Tibial artery (tissue), 4 donors: ENCODE results near the gene CR1L.
"Not testable (repeated sequence)": the region's sequence is repeated elsewhere in the genome, so short reads cannot be mapped to it uniquely, and the experiment has no call there.

ENCODE experiments used
- DNase-seq, 2 donors: peaks; one replicate each; pipeline ENCODE4 v3.0.0-alpha.2; 2019
- H3K27ac ChIP-seq, 2 donors: fragments of 200-600 bp; sonication (generic) in 1 of 2; 1 replicate in 1 of 2; 2 replicates in 1 of 2; pipeline ENCODE4 v1.5.1; 2018 to 2019; ENCODE audit warnings: mild to moderate bottlenecking in 1 of 2
- H3K27me3 ChIP-seq, 2 donors: fragments of 200-600 bp; sonication (generic) in 1 of 2; one replicate each; pipeline versions ENCODE4 v1.5.1 to v1.6.0; 2016 to 2019
- H3K36me3 ChIP-seq, 3 donors: fragments of 200-600 bp; sonication (generic) in 2 of 3; one replicate each; pipeline ENCODE4 v1.5.1; 2016 to 2019; ENCODE audit warnings: mild to moderate bottlenecking in 2 of 3
- H3K4me1 ChIP-seq, 4 donors: fragments of 200-600 bp; sonication (generic) in 2 of 4; 1 replicate in 3 of 4; 2 replicates in 1 of 4; pipeline ENCODE4 v1.5.1; 2016 to 2019
- H3K4me3 ChIP-seq, 2 donors: fragments of 200-600 bp; sonication (generic) in 1 of 2; 1 replicate in 1 of 2; 2 replicates in 1 of 2; pipeline ENCODE4 v1.5.1; 2018 to 2019; ENCODE audit warnings: mild to moderate bottlenecking in 2 of 2
- H3K9me3 ChIP-seq, 3 donors: fragments of 200-600 bp; sonication (generic) in 1 of 3; one replicate each; pipeline ENCODE4 v1.5.1; 2016 to 2019
- intact Hi-C: fragments of 100-400 bp; cut with DNase I; formaldehyde crosslinking; loops from one replicate; pipeline ENCODE4 v1.15.0; 2023; ENCODE audit warnings: low total_unique reads
- TF ChIP-seq, protein P1 (sequence below), 2 experiments: fragments of 200-600 bp in 1 of 2; fragments of 450-650 bp in 1 of 2; IDR thresholded peaks; one replicate each; pipeline ENCODE4 v1.5.1; 2017 to 2019; ENCODE audit warnings: antibody characterized with exemption in 2 of 2, mild to moderate bottlenecking in 1 of 2, moderate library complexity in 1 of 2

CR1L gene

DNA sequence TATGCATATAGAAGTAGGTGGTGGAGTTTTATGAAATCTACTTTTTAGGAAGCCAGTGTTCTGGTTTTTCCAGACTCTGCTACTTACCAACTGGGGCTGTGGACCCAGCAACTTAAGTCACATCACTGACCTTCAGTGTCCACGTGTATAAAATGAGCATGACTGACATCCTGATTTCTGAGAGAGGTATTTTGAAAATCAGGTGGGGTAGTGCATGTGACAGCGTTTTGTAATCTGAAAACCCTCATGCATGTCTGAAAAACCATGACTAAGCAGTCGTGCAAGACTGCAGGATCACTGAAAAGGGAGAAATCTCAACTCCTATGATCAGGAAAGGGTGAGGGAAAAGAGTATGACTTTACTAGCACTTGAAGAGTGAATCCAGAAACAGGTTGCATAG lies 26.1 kb downstream of the CR1L start:
- Histone ChIP-seq H3K36me3 (no peaks in the 10 kb centered on the region), H3K27me3 (peaks cover 0 to 39% of the 10 kb centered on the region in 2 donors), H3K4me3 (no peak overlapping the region), H3K27ac (no peak overlapping the region), H3K4me1 (peaks cover 0 to 8% (median 4%) of the 10 kb centered on the region in 4 donors), H3K9me3 (peaks cover 0 to 4% (median 0%) of the 10 kb centered on the region in 3 donors)
- intact Hi-C loops: no loop called here
- DNase-seq: no peak
- TF ChIP-seq, protein P1, sequence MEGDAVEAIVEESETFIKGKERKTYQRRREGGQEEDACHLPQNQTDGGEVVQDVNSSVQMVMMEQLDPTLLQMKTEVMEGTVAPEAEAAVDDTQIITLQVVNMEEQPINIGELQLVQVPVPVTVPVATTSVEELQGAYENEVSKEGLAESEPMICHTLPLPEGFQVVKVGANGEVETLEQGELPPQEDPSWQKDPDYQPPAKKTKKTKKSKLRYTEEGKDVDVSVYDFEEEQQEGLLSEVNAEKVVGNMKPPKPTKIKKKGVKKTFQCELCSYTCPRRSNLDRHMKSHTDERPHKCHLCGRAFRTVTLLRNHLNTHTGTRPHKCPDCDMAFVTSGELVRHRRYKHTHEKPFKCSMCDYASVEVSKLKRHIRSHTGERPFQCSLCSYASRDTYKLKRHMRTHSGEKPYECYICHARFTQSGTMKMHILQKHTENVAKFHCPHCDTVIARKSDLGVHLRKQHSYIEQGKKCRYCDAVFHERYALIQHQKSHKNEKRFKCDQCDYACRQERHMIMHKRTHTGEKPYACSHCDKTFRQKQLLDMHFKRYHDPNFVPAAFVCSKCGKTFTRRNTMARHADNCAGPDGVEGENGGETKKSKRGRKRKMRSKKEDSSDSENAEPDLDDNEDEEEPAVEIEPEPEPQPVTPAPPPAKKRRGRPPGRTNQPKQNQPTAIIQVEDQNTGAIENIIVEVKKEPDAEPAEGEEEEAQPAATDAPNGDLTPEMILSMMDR (IDR thresholded peaks at IDR 0.05): no peak

DNA sequence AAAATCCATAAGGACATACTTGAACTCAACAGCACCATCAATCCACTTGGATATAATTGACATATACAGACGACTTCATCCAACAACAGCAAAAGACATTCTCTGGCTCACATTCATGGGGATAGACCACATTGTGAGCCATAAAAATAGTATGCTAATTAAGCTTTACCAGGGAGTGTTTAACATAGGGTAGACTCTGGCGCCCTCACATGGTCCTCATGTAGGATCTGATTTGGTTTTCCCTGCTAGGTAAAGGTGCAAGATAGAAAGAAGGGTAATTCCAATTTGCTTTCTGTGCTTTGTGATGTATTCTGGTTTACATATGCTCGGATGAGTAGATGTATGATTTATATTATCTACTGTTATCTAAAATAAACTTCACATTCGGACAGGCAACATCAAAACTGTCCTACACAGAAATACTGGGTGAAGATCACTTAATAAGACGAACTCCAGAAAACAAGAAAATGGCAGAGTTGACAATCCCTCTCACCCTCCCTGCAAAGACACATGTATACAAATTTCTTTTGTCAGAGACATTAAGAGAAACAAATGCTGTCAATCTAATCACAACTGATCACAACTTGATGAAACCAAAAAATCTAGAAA lies 27.7 kb downstream of the CR1L start:
- Histone ChIP-seq H3K27ac (no peak overlapping the region), H3K4me3 (no peak overlapping the region), H3K27me3 (peaks cover 0 to 25% of the 10 kb centered on the region in 2 donors), H3K9me3 (no peaks in the 10 kb centered on the region), H3K4me1 (peaks cover 0 to 8% (median 4%) of the 10 kb centered on the region in 4 donors), H3K36me3 (no peaks in the 10 kb centered on the region)
- intact Hi-C loops: no loop called here
- DNase-seq: no peak
- TF ChIP-seq, protein P1 (IDR thresholded peaks at IDR 0.05): no peak

GRCh38 chr1:207673399-207673798 lies 28.5 kb downstream of the CR1L start:
- H3K4me3 ChIP-seq: no peak overlapping the region
- TF ChIP-seq, protein P1 (IDR thresholded peaks at IDR 0.05): no peak
- peaks cover 0 to 18% of the 10 kb centered on the region in 2 donors for H3K27me3 ChIP-seq
- no peak overlapping the region for H3K27ac ChIP-seq
- no peaks in the 10 kb centered on the region for H3K9me3 ChIP-seq
- peaks cover 0 to 8% (median 4%) of the 10 kb centered on the region in 4 donors for H3K4me1 ChIP-seq
- no peaks in the 10 kb centered on the region for H3K36me3 ChIP-seq
- no peak for DNase-seq
- intact Hi-C loops: no loop called here

GRCh38 chr1:207676153-207676552 lies 31.2 kb downstream of the CR1L start:
- no peaks in the 10 kb centered on the region for H3K4me1 ChIP-seq
- H3K36me3 ChIP-seq: no peaks in the 10 kb centered on the region
- no peak overlapping the region for H3K27ac ChIP-seq
- intact Hi-C loops: no loop called here
- DNase-seq: no peak
- H3K27me3 ChIP-seq: no peaks in the 10 kb centered on the region
- no peaks in the 10 kb centered on the region for H3K9me3 ChIP-seq
- TF ChIP-seq, protein P1 (IDR thresholded peaks at IDR 0.05): no peak
- H3K4me3 ChIP-seq: no peak overlapping the region

DNA sequence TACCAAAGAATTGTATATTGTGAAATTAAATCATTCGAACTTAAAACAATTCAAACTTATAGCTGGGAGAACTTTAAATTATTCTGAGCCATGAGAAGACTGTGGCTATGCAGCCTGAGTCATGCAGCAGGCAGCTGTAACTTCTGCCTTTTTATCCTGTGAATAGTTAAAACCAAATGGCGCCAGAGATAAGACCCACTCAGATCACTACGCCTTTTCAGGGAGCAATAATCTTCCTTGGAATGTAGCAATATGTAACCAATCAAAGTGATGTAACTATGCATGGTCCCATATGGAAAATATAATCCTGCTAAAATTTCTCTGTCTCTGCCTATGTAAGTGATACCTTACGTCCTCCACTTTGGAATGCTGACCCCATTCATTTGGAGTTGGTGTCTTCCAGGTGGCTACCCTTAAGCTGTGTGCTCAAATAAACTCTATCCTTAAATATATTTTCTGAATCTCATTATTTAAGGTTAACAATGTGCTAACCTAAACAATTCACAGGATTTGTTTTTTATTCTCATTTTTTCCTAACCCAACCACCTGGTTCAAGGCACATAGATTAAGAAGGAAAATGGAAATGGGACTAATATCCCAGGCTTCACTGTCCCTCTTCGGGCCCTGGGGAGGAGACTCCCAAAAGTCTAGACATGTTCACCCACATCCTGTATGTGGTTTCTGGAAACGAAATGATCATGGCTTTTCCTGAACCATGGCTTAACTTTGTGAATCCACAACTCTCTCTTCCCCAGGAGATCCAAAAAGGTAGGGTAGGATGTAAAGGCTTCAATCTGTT lies 35.9 kb downstream of the CR1L start:
- H3K36me3 ChIP-seq, H3K9me3 ChIP-seq, H3K27ac ChIP-seq, H3K4me1 ChIP-seq, DNase-seq, H3K27me3 ChIP-seq, H3K4me3 ChIP-seq, intact Hi-C loops: not testable (repeated sequence)

DNA sequence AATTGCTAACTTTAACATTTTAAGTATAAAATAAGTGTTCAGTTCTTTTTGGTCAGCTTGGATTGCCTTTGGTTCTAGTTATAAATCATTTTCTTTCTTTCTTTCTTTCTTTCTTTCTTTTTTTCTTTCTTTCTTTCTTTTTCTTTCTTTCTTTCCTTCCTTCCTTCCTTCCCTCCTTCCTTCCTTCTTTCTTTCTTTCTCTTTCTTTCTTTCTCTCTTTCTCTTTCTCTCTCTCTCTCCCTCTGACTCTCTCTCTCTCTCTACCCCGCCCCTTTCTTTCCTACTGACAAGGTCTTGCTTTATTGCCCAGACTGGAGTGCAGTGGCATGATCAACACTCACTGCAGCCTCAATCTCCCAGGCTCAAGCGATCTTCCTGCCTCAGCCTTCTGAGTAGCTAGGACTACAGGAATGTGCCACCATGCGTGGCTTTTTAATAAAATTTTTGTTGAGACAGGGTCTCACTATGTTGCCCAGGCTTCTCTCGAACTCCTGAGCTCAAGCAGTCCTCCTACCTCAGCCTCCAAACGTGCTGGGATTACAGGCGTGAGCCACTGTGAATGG lies 38.0 kb downstream of the CR1L start:
- H3K9me3 ChIP-seq, H3K27ac ChIP-seq, intact Hi-C loops: not testable (repeated sequence)

GRCh38 chr1:207690551-207690950 lies 45.6 kb downstream of the CR1L start:
- DNase-seq, intact Hi-C loops, H3K27me3 ChIP-seq, H3K9me3 ChIP-seq, H3K36me3 ChIP-seq, H3K27ac ChIP-seq, H3K4me3 ChIP-seq, H3K4me1 ChIP-seq: not testable (repeated sequence)

More for the DNA sequence above, 38.0 kb downstream of the CR1L start:
- not testable (repeated sequence) for H3K4me1 ChIP-seq, H3K4me3 ChIP-seq, H3K36me3 ChIP-seq, H3K27me3 ChIP-seq, DNase-seq
